Measurements from ENCODE around the gene TAPBP. TPM values are rescaled to one million over a fixed set of nuclear protein-coding genes. Genes with fewer than 3 reads are reported as not detected.
A peak's percentile ranks its signal among the peaks of the same experiment; 100 is the strongest.

Gene TAPBP
- total RNA-seq, 1 donor from 2014 or later: 1.7 TPM

- H3K27me3 ChIP-seq: peaks cover 25% of the 10 kb centered on the region
- peaks cover 16% of the 10 kb centered on the region for H3K27me3 Mint-ChIP-seq (ENCODE audit: insufficient read depth, low read depth)
- H3K9me3 ChIP-seq (ENCODE audit: low read depth): no peaks in the 10 kb centered on the region
- peaks cover 55% of the 10 kb centered on the region for H3K4me1 Mint-ChIP-seq
- peak overlapping the region; percentile 54 for H3K4me3 ChIP-seq
- peaks cover 9% of the 10 kb centered on the region for H3K79me2 ChIP-seq (ENCODE audit: low read depth)
- peaks cover 27% of the 10 kb centered on the region for H4K20me1 ChIP-seq (ENCODE audit: low read depth)
- peak overlapping the region; percentile 99 for H3K4me2 ChIP-seq
- H3K9me3 Mint-ChIP-seq: no peaks in the 10 kb centered on the region
- TF ChIP-seq EZH2 (IDR thresholded peaks at IDR 0.05): no peak
- TF ChIP-seq CTCF (IDR thresholded peaks at IDR 0.05): no peak
- no peak for TF ChIP-seq EZH2phosphoT487 (IDR thresholded peaks at IDR 0.05)
- no peak overlapping the region for H3K9ac ChIP-seq
- H3K4me3 Mint-ChIP-seq: peak overlapping the region; percentile 95
- peaks cover 15% of the 10 kb centered on the region for H3K36me3 Mint-ChIP-seq
- H3K27ac ChIP-seq: no peak overlapping the region
- H3K36me3 ChIP-seq: no peaks in the 10 kb centered on the region
- peak overlapping the region; percentile 46 for H3K27ac Mint-ChIP-seq
- peaks cover 62% of the 10 kb centered on the region for H3F3A ChIP-seq (ENCODE audit: low read depth)
- peaks cover 26% of the 10 kb centered on the region for H3K4me1 ChIP-seq
- H2AFZ ChIP-seq (replicated peaks): no peak overlapping the region
- peak; percentile 62 for DNase-seq (ENCODE audit: low spot score)
These were observed 651 bp upstream of the TAPBP start for GRCh38 chr6:33314515-33314942.

- H3K27ac Mint-ChIP-seq: peak overlapping the region; percentile 94
- peak overlapping the region; percentile 99 for H3K4me2 ChIP-seq
- peak overlapping the region; percentile 0 for H3K9ac ChIP-seq
- H3K4me3 ChIP-seq: peak overlapping the region; percentile 54
- peaks cover 10% of the 10 kb centered on the region for H3K36me3 Mint-ChIP-seq
- peak overlapping the region; percentile 53 for H2AFZ ChIP-seq (replicated peaks)
- peaks cover 49% of the 10 kb centered on the region for H3F3A ChIP-seq (ENCODE audit: low read depth)
- H3K9me3 Mint-ChIP-seq: no peaks in the 10 kb centered on the region
- H3K4me1 Mint-ChIP-seq: peaks cover 43% of the 10 kb centered on the region
- DNase-seq (ENCODE audit: low spot score): peak; percentile 72
- TF ChIP-seq EZH2 (IDR thresholded peaks at IDR 0.05) (peak; percentile 44), EZH2phosphoT487 (IDR thresholded peaks at IDR 0.05) (no peak), CTCF (IDR thresholded peaks at IDR 0.05) (no peak)
- peaks cover 4% of the 10 kb centered on the region for H3K79me2 ChIP-seq (ENCODE audit: low read depth)
- peaks cover 18% of the 10 kb centered on the region for H3K4me1 ChIP-seq
- peaks cover 25% of the 10 kb centered on the region for H3K27me3 ChIP-seq
- H3K27me3 Mint-ChIP-seq (ENCODE audit: insufficient read depth, low read depth): peaks cover 12% of the 10 kb centered on the region
- H4K20me1 ChIP-seq (ENCODE audit: low read depth): peaks cover 27% of the 10 kb centered on the region
- peak overlapping the region; percentile 95 for H3K4me3 Mint-ChIP-seq
- H3K36me3 ChIP-seq: no peaks in the 10 kb centered on the region
- H3K9me3 ChIP-seq (ENCODE audit: low read depth): no peaks in the 10 kb centered on the region
- no peak overlapping the region for H3K27ac ChIP-seq
These were observed 671 bp downstream of the TAPBP start for GRCh38 chr6:33313105-33313708.

GRCh38 chr6:33312361-33313104 is 1.3 kb downstream of the TAPBP start:
- peaks cover 4% of the 10 kb centered on the region for H3K79me2 ChIP-seq (ENCODE audit: low read depth)
- H3K27ac ChIP-seq: no peak overlapping the region
- peak overlapping the region; percentile 54 for H3K4me3 ChIP-seq
- H3K9me3 ChIP-seq (ENCODE audit: low read depth): no peaks in the 10 kb centered on the region
- TF ChIP-seq EZH2phosphoT487 (IDR thresholded peaks at IDR 0.05) (no peak), EZH2 (IDR thresholded peaks at IDR 0.05) (no peak), CTCF (IDR thresholded peaks at IDR 0.05) (no peak)
- H4K20me1 ChIP-seq (ENCODE audit: low read depth): peaks cover 27% of the 10 kb centered on the region
- peaks cover 42% of the 10 kb centered on the region for H3F3A ChIP-seq (ENCODE audit: low read depth)
- H3K4me2 ChIP-seq: peak overlapping the region; percentile 99
- Mint-ChIP-seq H3K36me3 (peaks cover 10% of the 10 kb centered on the region), H3K27me3 (ENCODE audit: insufficient read depth, low read depth) (peaks cover 12% of the 10 kb centered on the region), H3K9me3 (no peaks in the 10 kb centered on the region), H3K27ac (peak overlapping the region; percentile 39), H3K4me3 (peak overlapping the region; percentile 95), H3K4me1 (peaks cover 38% of the 10 kb centered on the region)
- peak overlapping the region; percentile 53 for H2AFZ ChIP-seq (replicated peaks)
- peaks cover 25% of the 10 kb centered on the region for H3K27me3 ChIP-seq
- no peak overlapping the region for H3K9ac ChIP-seq
- H3K4me1 ChIP-seq: peaks cover 18% of the 10 kb centered on the region
- peak; percentile 77 for DNase-seq (ENCODE audit: low spot score)
- H3K36me3 ChIP-seq: no peaks in the 10 kb centered on the region

Measured in neural progenitor cell (in vitro differentiated cells).